Measurements from ENCODE around the gene RANBP9.

DNA sequence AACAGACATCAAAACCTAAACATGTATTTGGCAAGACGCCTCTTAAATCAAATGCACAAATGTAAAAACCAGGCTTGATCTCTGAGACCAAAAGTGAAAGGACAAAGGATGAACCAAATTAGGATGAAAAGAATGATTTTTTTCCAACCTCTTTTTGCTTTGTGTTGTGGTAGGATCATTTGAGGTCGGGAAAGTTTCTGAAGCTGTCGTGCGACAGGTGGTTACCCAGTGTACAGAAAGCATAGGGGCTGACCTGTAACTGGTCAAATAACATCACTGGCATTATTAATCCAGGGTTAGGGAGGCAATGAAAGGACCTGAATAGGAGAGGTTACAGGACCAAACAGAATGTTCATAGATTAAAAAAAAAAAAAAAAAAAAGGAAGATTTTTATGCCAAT is 114.6 kb downstream of the RANBP9 start:
- TF ChIP-seq, protein P1, sequence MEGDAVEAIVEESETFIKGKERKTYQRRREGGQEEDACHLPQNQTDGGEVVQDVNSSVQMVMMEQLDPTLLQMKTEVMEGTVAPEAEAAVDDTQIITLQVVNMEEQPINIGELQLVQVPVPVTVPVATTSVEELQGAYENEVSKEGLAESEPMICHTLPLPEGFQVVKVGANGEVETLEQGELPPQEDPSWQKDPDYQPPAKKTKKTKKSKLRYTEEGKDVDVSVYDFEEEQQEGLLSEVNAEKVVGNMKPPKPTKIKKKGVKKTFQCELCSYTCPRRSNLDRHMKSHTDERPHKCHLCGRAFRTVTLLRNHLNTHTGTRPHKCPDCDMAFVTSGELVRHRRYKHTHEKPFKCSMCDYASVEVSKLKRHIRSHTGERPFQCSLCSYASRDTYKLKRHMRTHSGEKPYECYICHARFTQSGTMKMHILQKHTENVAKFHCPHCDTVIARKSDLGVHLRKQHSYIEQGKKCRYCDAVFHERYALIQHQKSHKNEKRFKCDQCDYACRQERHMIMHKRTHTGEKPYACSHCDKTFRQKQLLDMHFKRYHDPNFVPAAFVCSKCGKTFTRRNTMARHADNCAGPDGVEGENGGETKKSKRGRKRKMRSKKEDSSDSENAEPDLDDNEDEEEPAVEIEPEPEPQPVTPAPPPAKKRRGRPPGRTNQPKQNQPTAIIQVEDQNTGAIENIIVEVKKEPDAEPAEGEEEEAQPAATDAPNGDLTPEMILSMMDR (IDR thresholded peaks at IDR 0.05): no peak
- TF ChIP-seq ZFX (IDR thresholded peaks at IDR 0.05; ENCODE audit: borderline replicate concordance): no peak

Data from 22Rv1 (cell line).